GM12801 (cell line): ENCODE data around the gene SLC35B2.

Source experiments
- TF ChIP-seq, protein P1 (sequence below): IDR thresholded peaks from one replicate; pipeline ENCODE4 v1.5.1; 2011; ENCODE audit warnings: control low read depth; ENCODE audit not compliant: insufficient read length; ENCODE audit errors: extremely low read depth

SLC35B2 gene

DNA sequence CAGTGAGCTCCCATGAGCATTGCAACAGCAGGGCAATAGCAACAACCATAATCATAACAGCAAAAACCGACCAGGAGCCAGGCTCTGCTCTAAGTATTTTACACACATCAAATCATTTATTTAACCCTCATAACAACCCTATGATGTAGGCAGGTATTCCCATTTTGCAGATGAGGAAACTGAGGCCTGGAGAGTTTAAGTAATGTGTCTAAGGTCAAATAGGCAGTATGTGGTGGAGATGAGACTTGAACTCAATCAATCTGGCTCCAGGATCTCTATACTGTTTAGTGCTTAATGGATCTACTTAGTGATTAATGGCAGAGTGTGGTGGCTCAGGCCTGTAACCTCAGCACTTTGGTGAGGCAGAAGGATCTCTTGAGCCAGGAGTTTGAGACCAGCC lies 16.3 kb upstream of the SLC35B2 start:
- TF ChIP-seq, protein P1, sequence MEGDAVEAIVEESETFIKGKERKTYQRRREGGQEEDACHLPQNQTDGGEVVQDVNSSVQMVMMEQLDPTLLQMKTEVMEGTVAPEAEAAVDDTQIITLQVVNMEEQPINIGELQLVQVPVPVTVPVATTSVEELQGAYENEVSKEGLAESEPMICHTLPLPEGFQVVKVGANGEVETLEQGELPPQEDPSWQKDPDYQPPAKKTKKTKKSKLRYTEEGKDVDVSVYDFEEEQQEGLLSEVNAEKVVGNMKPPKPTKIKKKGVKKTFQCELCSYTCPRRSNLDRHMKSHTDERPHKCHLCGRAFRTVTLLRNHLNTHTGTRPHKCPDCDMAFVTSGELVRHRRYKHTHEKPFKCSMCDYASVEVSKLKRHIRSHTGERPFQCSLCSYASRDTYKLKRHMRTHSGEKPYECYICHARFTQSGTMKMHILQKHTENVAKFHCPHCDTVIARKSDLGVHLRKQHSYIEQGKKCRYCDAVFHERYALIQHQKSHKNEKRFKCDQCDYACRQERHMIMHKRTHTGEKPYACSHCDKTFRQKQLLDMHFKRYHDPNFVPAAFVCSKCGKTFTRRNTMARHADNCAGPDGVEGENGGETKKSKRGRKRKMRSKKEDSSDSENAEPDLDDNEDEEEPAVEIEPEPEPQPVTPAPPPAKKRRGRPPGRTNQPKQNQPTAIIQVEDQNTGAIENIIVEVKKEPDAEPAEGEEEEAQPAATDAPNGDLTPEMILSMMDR: no peak

DNA sequence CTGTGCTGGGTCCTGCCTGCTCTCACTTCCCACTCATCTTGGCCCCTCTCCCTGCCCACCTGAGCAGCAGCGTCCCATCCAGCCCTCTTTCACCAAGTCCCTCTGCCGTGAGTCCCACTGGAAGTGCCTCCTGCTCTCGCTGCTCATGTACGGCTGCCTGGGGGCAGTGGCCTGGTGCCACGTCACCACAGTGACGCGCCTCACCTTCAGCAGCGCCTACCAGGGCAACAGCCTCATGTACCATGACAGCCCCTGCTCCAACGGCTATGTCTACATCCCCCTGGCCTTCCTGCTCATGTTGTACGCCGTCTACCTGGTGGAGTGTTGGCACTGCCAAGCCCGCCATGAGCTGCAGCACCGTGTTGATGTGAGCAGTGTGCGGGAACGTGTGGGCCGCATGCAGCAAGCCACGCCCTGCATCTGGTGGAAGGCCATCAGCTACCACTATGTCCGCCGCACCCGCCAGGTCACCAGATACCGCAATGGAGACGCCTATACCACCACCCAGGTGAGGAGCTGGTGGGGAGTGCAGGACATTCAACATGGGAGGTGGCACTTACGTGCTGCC lies 15.8 kb upstream of the SLC35B2 start:
- TF ChIP-seq, protein P1: no peak

DNA sequence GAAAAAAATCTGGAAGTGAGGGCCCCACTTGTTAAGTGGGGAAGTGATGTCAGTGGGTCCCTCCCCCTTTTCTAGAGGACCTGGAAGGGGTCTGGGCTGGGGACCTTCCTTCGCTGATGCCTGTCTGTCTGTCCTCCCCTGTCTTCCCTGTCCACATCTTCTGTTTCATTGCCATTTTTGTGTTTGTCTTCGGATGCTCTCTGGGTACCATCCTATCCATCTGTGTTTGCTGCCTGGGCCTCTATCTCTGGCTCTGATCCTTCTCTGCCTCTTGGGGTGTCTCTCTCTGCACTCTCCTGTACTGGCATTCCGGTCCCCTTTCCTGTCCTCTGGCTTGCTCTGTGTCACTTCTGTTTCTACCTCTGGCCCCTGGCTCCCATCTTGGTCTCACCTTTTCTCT lies 15.2 kb upstream of the SLC35B2 start:
- TF ChIP-seq, protein P1: no peak

DNA sequence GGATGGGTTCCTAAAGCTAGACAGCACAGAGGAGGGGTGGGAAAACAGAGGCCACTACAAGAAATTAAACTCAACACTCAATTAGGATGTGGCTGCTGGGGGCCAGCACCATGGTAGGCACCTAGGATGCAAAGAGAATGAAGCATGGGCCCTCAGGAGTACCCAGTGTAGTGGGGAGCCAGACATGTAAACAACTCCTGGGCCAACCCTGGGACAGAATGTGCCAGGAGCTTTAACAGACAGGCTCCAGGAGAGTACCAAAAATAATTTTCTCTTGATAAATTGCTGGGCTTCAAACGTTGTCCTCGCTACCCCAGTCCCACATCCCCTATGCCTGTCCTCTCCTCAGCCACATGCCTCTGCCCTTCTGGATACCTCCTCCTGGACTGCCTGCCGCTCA lies 14.6 kb upstream of the SLC35B2 start:
- TF ChIP-seq, protein P1: no peak

DNA sequence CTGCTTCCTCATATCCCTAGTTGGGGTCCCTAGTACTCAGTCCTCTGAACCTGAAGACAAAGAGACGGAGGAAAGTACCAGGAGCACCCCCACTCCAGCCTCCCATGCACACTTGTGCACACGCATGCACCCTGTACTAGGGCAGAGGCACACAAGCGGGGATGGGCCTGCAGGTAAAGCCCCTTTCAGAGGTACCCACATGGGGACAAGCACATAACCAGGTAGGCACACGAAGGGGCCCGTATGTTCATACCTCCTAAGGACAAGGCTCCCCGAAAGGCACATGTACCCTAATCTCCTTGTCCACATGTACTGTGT lies 14.0 kb upstream of the SLC35B2 start:
- TF ChIP-seq, protein P1: no peak

DNA sequence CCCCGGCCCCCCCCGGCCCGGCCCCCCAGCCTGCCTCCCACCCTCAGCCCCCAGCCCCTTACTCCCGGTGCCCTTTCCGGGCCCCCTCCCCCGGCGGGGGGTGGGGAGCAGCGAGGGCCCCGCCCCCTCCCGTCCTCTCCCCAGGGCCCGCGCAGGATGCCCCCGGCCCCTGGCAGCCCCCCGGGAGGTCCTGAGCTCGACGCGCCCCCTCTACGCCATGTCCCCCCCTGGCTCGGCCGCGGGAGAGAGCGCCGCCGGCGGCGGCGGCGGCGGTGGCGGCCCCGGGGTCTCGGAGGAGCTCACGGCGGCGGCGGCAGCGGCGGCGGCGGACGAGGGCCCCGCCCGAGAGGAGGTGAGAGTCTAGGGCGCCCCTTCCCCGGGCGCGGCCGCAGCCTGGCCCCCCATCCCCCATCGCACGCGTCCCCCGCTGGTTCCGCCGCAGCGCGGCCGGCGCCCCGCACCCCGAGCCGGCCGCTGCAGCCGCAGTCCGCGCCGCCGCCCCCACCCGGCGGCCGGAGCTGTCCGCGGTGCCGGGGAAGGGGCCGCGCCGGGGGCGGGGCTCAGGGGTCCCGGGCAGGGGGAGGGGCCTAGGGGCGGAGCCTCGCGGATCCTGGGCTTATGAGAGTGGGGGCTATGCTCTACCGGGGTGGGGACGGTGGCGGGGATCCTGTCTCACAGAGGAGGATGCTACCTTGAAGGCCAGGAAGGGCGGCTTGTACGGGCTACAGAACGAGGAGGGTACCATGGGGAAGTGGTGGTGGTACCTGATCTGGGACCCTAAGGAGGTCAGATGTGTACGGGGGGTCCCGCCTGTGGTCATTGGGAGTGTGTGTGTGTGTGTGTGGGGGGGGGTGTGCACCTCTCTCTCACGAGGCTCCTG lies 13.4 kb upstream of the SLC35B2 start:
- TF ChIP-seq, protein P1: no peak

DNA sequence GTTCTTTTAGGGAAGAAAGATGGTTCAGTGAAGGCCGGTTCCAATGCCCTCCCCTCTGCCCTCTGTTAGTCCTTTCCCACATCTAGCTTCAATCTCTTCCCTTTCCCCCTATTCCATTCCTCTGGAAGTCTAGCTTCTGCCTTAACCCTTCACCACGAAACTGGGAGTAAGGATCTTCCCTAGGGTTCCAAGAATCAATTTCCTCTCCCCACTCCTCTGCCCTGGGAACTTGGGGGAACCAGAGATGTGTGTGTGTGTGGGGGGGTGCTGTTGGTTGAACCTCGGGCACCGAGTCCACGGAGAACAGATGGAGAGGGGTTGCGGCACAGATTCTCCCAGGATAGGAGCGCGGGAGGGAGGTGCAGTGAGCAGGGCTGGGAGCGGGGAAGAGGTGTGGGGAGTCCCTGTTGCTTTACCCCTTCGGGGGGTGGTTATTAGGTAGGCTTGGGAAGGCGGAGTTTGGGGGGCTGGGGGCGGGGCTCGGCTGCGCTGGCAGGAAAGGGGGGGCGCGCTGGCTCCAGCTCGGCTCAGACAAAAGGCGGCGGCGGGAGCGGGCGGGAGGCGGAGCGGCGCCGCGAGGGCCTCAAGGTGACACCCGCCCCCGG lies 12.7 kb upstream of the SLC35B2 start, which contains the start of gene TMEM151B:
Gene TMEM151B, plus strand, starts transcription at position 530 of the 605 bp plus-strand sequence. CDS start 293 bp downstream, outside the sequence.
- TF ChIP-seq, protein P1: no peak
